PC-9 (cell line): ENCODE measurements around the gene PTGDS.

Experiments
- EZH2 ChIP-seq: fragments of 200-600 bp; sonication (generic); IDR thresholded peaks from 2 replicates; pipeline ENCODE4 v1.8.0; 2017; ENCODE audit warnings: antibody characterized with exemption, low read depth
- TF ChIP-seq, protein P1 (sequence below): fragments of 200-600 bp; sonication (generic); conservative IDR thresholded peaks from 2 replicates; pipeline ENCODE4 v1.6.1; 2017; ENCODE audit warnings: mixed run types, antibody characterized with exemption, mild to moderate bottlenecking, moderate library complexity

DNA sequence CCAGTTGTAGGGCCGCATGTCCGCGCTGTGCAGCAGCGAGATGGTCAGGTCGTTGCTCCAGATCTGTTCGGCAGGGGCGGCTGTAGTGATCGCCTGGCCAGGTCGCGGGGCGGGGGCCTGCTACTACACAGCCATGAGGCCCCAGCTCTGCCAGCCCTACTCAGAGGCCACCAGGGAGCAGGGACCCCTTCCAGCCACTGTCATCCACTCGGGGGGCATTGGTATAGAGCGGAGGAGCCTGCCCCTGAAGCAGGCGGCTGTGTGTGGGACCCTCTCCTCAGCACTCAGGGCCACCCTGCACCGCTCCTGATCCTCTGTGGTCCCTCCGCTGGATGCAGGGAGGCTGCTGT is 34.4 kb upstream of the PTGDS start:
- TF ChIP-seq, protein P1, sequence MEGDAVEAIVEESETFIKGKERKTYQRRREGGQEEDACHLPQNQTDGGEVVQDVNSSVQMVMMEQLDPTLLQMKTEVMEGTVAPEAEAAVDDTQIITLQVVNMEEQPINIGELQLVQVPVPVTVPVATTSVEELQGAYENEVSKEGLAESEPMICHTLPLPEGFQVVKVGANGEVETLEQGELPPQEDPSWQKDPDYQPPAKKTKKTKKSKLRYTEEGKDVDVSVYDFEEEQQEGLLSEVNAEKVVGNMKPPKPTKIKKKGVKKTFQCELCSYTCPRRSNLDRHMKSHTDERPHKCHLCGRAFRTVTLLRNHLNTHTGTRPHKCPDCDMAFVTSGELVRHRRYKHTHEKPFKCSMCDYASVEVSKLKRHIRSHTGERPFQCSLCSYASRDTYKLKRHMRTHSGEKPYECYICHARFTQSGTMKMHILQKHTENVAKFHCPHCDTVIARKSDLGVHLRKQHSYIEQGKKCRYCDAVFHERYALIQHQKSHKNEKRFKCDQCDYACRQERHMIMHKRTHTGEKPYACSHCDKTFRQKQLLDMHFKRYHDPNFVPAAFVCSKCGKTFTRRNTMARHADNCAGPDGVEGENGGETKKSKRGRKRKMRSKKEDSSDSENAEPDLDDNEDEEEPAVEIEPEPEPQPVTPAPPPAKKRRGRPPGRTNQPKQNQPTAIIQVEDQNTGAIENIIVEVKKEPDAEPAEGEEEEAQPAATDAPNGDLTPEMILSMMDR = no peak
- no peak for TF ChIP-seq EZH2
